Measurements from ENCODE around the gene CORO2A.

CORO2A gene

DNA sequence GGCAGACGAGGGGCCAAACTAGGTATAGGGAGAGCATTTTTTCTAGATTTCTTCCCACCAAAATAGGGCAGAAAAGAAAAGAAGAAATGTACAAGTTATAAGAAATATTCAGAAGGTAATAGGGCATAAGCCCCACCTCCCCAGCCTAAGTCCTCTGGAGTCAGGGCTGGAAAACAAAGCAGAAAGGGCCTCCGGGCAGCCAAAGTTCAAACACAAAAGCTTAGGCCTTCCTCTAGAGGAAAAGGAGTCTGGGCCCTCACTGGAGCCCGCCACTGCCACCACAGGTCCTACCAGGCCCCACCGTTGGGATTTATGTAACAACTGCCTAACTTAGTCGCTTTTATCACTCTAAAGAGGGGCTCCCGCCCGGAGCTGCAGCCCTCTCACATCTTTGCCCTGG, 35.4 kb upstream of the CORO2A start:
- TF ChIP-seq, protein P1, sequence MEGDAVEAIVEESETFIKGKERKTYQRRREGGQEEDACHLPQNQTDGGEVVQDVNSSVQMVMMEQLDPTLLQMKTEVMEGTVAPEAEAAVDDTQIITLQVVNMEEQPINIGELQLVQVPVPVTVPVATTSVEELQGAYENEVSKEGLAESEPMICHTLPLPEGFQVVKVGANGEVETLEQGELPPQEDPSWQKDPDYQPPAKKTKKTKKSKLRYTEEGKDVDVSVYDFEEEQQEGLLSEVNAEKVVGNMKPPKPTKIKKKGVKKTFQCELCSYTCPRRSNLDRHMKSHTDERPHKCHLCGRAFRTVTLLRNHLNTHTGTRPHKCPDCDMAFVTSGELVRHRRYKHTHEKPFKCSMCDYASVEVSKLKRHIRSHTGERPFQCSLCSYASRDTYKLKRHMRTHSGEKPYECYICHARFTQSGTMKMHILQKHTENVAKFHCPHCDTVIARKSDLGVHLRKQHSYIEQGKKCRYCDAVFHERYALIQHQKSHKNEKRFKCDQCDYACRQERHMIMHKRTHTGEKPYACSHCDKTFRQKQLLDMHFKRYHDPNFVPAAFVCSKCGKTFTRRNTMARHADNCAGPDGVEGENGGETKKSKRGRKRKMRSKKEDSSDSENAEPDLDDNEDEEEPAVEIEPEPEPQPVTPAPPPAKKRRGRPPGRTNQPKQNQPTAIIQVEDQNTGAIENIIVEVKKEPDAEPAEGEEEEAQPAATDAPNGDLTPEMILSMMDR (IDR thresholded peaks at IDR 0.05; ENCODE audit: low read depth, low read length) = no peak
- H3K4me3 ChIP-seq (ENCODE audit: low read depth, low read length) = no peak overlapping the region

DNA sequence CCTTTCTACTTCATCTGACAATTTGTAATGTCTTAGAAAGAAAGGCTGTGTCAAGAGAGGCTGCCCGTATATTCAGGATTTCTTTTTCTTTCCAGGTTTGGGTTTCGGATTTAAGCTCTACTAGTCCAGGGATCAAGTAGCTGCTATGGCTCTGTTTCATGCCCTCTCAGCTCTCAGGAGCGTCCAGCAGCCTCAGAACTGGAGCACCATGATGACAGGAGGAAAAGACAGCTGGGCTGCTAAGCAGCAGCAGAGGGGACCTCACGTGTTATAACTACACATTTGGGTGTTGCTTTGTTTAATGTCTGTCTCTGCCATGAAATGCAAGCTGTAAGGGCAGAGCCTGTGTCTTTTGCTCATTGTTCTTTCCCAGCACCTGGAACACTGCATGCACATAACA, 34.5 kb upstream of the CORO2A start:
- H3K4me3 ChIP-seq (ENCODE audit: low read depth, low read length) = no peak overlapping the region
- TF ChIP-seq, protein P1 (IDR thresholded peaks at IDR 0.05; ENCODE audit: low read depth, low read length) = no peak

DNA sequence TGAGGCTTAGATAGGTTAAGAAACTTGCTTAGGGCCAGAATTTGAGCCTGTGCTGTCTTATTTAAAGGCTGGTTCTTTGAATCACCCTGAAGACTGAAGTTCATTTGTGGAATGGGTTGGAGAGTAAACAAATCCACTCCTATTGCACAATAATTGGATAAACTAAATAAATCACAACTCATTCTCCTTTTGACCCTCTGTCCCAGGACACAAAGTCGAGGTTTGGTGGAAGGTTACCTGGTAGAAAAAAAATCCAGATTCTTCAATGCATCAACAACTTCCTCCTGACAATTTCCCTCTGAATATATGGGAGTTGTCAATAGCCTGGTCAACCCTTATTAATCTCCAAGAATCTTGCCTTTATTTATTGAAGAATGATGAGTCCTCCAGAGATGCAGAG, 34.1 kb upstream of the CORO2A start:
- TF ChIP-seq, protein P1 (IDR thresholded peaks at IDR 0.05; ENCODE audit: low read depth, low read length) = no peak
- no peak overlapping the region for H3K4me3 ChIP-seq (ENCODE audit: low read depth, low read length)

DNA sequence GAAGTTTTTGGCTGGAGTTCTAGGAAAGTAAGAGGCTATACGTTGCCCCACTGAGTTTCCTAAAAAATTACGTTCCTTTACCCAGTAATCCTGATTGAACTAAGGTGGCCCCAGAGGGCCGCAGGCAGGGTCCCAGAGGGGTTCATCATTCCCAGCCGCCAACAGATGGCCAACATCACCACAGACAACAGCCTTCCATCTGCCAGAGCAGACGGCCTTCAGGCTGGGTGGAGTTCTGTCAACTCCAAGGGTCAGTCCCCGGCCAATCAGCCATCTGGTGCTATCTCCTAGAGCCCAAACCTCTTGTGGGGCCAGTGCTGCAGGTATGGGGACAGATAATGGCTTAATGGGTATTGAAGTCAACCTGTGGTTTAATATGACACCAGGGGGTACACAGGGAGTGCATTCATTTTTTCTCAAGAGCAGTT, 32.6 kb upstream of the CORO2A start:
- TF ChIP-seq, protein P1 (IDR thresholded peaks at IDR 0.05; ENCODE audit: low read depth, low read length) = no peak
- no peak overlapping the region for H3K4me3 ChIP-seq (ENCODE audit: low read depth, low read length)

DNA sequence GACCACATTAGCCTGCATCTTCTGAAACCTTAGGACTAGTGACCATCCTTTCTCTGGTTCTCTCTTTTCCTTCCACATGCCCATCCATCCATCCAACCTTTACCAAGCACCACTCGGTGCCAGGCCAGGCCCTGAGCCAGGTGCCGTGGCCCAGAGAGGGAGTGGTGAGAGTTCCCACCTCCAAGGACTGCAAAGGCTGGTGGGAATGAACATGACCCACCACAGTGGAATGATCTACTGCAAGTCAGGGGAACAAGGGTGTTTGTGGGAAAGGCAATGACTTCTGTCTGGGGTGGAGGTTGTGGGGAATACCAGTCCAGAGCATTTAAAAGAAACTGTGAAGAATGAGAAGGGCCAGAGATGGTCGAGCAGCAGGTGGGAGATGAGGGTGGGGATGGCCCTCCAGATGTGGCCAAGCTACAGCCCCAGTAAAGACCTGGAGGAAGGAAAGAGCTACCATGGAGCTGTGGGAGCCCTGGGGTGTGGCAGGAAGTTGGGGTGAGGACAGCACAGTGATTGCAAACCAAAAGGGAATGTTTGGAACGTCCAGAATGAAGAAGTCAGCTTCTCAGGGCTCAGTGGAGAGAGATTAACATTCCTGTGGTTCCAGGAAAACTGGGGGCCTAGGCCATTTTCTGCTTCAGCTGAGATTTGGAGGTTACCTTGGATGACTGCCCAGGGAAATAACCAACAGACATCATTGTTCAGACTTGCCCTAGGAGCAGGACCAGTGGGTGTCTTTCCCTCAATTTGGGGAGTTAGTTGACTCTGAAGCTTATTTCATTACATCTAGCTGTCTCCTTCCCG, 30.7 kb upstream of the CORO2A start:
- TF ChIP-seq, protein P1 (IDR thresholded peaks at IDR 0.05; ENCODE audit: low read depth, low read length) = no peak

DNA sequence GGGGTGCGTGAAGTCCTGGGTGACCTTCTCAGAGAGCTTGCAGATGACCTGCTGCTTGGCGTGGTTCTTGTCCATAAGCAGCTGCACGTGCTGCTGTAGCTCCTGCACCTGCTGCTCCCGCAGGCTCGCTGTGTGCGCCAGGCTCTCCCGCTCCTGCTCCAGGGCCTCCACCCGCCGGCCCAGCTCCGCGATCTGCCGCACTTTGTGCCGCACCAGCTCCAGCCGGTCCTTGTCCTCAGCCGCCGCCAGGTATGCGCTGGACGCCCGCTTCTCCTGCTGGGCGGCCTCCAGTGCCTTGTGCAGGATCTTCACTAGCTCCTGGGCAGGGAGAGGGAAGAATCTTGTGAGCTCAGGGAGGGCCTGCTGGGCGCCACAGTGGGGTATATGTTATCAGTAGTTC, 28.5 kb upstream of the CORO2A start:
- H3K4me3 ChIP-seq (ENCODE audit: low read depth, low read length) = no peak overlapping the region
- TF ChIP-seq, protein P1 (IDR thresholded peaks at IDR 0.05; ENCODE audit: low read depth, low read length) = no peak

More for the DNA sequence above, 30.7 kb upstream of the CORO2A start:
- H3K4me3 ChIP-seq (ENCODE audit: low read depth, low read length) = no peak overlapping the region

DNA sequence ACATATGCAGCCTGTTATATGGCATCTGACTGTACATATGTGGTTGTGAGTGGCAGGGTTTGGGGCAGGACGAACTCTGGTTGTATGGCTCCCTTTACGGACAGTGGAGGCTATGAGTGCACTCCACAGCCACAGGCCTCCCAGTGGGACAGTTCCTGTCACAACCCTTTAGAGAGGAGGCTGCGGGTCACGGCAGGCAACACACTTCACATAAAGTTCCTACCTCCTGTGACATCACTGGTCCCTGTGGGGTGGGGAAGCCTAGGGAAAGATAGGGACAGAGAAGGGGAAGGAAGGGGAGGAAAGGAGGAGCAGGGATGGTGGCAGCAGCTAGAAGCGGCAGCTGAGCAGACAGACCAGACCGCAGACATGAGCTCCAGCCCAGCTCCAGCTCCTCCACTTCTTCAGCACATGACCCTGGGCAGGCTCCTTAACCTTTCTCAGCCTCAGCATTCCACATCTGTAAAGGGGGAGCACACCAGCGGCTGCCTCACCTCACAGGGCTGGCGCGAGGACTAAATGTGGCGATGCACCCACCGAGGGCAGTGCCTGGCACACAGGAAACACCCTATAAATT, 27.4 kb upstream of the CORO2A start:
- H3K4me3 ChIP-seq (ENCODE audit: low read depth, low read length) = no peak overlapping the region
- TF ChIP-seq, protein P1 (IDR thresholded peaks at IDR 0.05; ENCODE audit: low read depth, low read length) = no peak
